Lower leg skin (tissue), 4 donors: Measurements from ENCODE around the gene MACO1. TPM values are rescaled to one million over a fixed set of nuclear protein-coding genes. Genes with fewer than 3 reads are reported as not detected.

Source experiments
- DNase-seq, 2 donors: peaks; one replicate each; pipeline ENCODE4 v3.0.0-alpha.2; 2019; ENCODE audit warnings: low spot score in 2 of 2
- H3K4me3 ChIP-seq: fragments of 200-600 bp; sonication (generic); 2 replicates; pipeline ENCODE4 v1.5.1; 2017; ENCODE audit warnings: mild to moderate bottlenecking, low read depth; ENCODE audit not compliant: poor library complexity, severe bottlenecking
- POLR2A ChIP-seq, 2 donors: fragments of 450-650 bp; IDR thresholded peaks; one replicate each; pipeline ENCODE4 v1.6.1; 2016 to 2017; ENCODE audit warnings: antibody characterized with exemption in 2 of 2, mild to moderate bottlenecking in 1 of 2, moderate library complexity in 1 of 2
- WGBS, 2 donors: methylation state at CpG; one replicate each; pipeline ENCODE4 v1.1.5; 2018; 5-methylcytosine and 5-hydroxymethylcytosine counted together
- intact Hi-C: fragments of 100-400 bp; cut with DNase I; formaldehyde crosslinking; loops from one replicate; pipeline ENCODE4 v1.15.0; 2023; ENCODE audit warnings: low total_unique reads
- total RNA-seq, 4 donors: library from RNA; depleted of rRNA; stranded (reverse); fragments of >200 nt; gene quantifications; one replicate each; pipeline ENCODE4 v1.1.0, GENCODE V29; 2016
- TF ChIP-seq, protein P1 (sequence below), 3 donors: fragments of 450-650 bp; IDR thresholded peaks; one replicate each; pipeline ENCODE4 v1.5.1; 2016; ENCODE audit warnings: antibody characterized with exemption in 3 of 3, mild to moderate bottlenecking in 3 of 3, moderate library complexity in 2 of 3

The MACO1 gene
- total RNA-seq, 4 donors from 2014 or later, result 14.2 to 20.4 (median 16.4) TPM

DNA sequence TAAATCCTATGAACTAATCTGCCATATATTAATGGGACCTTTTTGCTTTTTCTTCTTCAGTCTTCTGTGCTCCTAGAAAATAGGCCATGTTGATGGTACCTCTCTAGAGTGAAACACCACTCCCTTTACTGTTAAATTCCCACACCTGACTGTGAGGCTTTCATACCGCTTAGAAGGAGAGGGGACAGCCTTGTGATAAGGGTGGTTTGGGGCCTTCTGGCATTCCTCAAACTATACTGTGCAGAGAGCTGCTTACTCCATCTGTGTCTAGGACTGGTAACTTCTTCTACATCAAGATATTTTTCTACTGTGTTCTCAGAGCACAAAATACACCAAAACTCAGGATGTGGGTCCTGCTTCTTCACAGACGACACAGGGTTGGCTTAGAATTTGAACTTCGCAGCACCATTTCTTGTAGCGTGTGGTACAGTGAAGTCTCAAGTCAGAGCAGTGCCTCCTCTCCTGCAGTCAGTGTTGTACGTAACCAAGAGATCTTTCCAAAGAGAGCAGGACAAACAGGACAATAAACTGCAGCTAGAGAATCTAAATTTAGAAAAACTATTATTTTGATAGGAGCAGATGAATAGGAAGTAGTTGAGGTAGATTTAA lies 43.8 kb downstream of the MACO1 start:
- no peak for TF ChIP-seq POLR2A (IDR thresholded peaks at IDR 0.05)
- TF ChIP-seq, protein P1, sequence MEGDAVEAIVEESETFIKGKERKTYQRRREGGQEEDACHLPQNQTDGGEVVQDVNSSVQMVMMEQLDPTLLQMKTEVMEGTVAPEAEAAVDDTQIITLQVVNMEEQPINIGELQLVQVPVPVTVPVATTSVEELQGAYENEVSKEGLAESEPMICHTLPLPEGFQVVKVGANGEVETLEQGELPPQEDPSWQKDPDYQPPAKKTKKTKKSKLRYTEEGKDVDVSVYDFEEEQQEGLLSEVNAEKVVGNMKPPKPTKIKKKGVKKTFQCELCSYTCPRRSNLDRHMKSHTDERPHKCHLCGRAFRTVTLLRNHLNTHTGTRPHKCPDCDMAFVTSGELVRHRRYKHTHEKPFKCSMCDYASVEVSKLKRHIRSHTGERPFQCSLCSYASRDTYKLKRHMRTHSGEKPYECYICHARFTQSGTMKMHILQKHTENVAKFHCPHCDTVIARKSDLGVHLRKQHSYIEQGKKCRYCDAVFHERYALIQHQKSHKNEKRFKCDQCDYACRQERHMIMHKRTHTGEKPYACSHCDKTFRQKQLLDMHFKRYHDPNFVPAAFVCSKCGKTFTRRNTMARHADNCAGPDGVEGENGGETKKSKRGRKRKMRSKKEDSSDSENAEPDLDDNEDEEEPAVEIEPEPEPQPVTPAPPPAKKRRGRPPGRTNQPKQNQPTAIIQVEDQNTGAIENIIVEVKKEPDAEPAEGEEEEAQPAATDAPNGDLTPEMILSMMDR (IDR thresholded peaks at IDR 0.05), result no peak
- H3K4me3 ChIP-seq, result no peak overlapping the region
- DNase-seq, result no peak
- intact Hi-C loops, result no loop called here
- 74 to 86% methylated on average over 5 of the region's 5 CpGs for WGBS, 2 donors

DNA sequence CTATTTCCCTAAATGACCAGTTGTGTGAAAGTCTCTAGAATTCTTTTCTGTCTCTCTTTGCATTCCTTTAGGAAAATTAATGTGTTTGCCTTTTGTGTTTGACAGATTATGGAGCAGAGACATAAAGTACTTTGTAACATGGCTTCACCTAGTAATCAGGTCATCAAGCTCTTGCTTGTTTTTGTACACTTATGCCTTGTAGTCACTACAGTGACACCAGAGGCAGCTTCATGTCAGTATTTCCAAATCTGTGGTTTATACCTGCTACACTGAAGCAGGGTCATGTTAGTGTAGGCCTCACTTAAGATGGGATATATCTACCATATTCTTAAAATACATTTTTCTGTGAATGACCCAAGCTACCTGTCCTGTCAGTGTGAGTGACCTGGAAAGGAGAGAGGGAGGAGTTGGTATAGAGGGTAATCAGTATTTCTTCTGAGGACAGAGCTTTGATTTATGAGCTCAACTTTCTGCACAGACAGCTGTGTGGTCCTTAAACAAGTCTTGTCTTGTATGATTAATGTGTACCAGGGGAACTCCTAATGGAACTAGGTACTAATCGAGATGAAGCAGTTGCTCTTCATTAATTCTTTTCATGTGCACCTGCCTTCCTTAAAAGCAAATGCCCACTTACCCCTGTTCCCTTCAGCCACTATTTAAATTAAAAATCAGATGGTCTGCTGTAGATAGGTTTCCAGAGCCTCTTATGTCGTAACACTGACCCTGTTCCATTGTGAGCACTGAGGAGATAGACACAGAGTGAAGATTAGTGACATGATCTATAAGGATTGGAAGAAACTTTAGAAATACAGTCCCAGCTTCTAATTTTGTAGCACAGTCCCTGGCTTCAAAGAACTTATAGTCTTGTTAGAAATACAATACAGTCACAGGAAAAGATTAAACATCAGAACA lies 45.7 kb downstream of the MACO1 start:
- TF ChIP-seq, protein P1 (IDR thresholded peaks at IDR 0.05), result no peak
- TF ChIP-seq POLR2A (IDR thresholded peaks at IDR 0.05), result no peak
- no peak overlapping the region for H3K4me3 ChIP-seq
- no peak for DNase-seq
- intact Hi-C loops, result no loop called here
- WGBS, 2 donors, result 61 to 75% methylated on average over 2 of the region's 2 CpGs

DNA sequence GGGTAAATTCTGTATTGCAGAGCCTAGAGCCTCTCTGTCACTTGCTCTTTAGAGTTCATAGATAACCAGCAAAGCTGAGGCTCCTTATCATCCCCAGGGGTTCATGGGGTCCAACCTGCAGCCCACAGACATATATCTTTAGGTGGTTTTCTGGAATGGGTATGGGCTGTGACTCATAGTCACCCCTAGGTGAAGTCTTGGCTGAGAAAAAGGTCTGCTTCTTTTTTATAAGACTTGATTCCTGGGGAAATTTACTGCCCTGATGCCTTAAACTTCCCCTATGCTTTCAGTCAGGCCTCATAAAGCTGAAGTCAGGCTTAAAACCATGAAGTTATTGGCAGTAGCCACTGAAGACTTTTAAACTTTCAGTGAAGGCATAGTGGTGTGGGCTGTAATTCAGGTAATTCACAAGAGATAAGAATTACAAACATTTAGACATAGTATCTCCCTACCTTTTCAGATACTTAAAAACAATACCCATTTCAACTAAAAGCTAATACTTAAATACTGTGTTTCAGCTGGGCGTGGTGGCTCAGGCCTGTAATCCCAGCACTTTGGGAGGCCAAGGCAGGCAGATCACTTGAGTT lies 46.8 kb downstream of the MACO1 start:
- no peak overlapping the region for H3K4me3 ChIP-seq
- intact Hi-C loops, result no loop called here
- no peak for DNase-seq
- TF ChIP-seq, protein P1 (IDR thresholded peaks at IDR 0.05), result no peak
- no peak for TF ChIP-seq POLR2A (IDR thresholded peaks at IDR 0.05)
- WGBS, 2 donors, result 90 to 96% methylated on average over 1 of the region's 1 CpG

DNA sequence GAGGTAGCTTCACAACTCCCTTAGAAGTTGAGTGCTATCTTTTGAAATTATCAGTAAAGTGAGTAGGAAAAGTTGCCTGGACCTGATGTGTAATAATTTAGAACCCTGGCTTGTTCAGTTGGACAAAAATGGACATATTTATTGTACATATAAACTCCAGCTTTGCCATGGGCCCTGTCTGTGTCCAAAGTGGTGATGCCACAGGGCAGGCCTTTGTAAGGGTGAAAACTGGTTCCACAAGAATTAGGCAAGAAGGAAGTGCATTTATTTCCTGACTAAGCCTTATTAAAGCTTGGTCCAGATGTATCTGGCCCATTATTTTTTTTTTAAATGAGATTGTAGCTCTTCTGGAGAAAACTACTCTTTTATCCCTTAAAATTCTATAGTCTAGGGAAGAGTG lies 47.9 kb downstream of the MACO1 start:
- DNase-seq, result no peak
- intact Hi-C loops, result no loop called here
- H3K4me3 ChIP-seq, result no peak overlapping the region
- TF ChIP-seq, protein P1 (IDR thresholded peaks at IDR 0.05), result no peak
- no peak for TF ChIP-seq POLR2A (IDR thresholded peaks at IDR 0.05)

DNA sequence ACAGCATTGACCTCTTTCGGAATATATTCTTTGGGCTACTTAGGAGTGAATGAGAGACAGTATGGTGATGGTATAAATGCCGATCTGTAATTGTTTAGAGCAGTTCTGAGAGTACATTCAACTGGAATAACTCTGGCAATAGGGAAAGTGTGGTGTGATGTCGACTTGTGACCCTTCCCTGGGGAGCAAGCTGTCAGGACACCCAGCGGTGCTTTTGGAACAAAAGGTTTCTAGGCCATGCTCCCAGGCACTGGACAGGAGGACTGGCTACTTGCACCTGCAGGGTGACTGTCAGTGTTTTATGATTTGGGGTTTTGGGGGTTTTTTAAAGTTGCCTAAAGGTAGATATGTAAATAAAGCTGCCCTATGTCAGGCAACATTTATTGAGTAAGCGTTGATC lies 50.9 kb downstream of the MACO1 start:
- DNase-seq, result no peak
- H3K4me3 ChIP-seq, result no peak overlapping the region
- 87 to 90% methylated on average over 5 of the region's 5 CpGs for WGBS, 2 donors
- intact Hi-C loops, result no loop called here
- TF ChIP-seq, protein P1 (IDR thresholded peaks at IDR 0.05), result no peak
- no peak for TF ChIP-seq POLR2A (IDR thresholded peaks at IDR 0.05)
